Tibial nerve (tissue), 4 donors: Measurements from ENCODE around the gene RNF114.

Experiments used
- CTCF ChIP-seq, 5 experiments: fragments of 200-600 bp in 3 of 5; fragments of 450-650 bp in 2 of 5; sonication (generic) in 3 of 5; IDR thresholded peaks; one replicate each; pipeline ENCODE4 v1.5.1; 2016 to 2019; ENCODE audit warnings: antibody characterized with exemption in 5 of 5, mild to moderate bottlenecking in 3 of 5, moderate library complexity in 2 of 5
- EP300 ChIP-seq, 2 donors: sonication (generic); formaldehyde crosslinking; IDR thresholded peaks; one replicate each; pipeline ENCODE4 v1.6.1; 2017; ENCODE audit warnings: antibody characterized with exemption in 2 of 2, mild to moderate bottlenecking in 1 of 2
- POLR2A ChIP-seq, 2 donors: fragments of 450-650 bp; IDR thresholded peaks; one replicate each; pipeline ENCODE4 v1.6.1; 2017; ENCODE audit warnings: antibody characterized with exemption in 2 of 2, mild to moderate bottlenecking in 2 of 2, moderate library complexity in 2 of 2

- TF ChIP-seq EP300 (IDR thresholded peaks at IDR 0.05) (peak in 1 of 2 donors; percentile 77), POLR2A (IDR thresholded peaks at IDR 0.05) (no peak), CTCF (IDR thresholded peaks at IDR 0.05) (no peak)
These were observed 57.1 kb downstream of the RNF114 start for GRCh38 chr20:49993301-49993751.
